C4-2B (cell line): ENCODE data around the gene SOX4.

Source experiments
- H3K27ac ChIP-seq: fragments of 450-650 bp; 2 replicates; pipeline ENCODE4 v1.5.1; 2017
- CTCF ChIP-seq: fragments of 450-650 bp; conservative IDR thresholded peaks from 2 replicates; pipeline ENCODE4 v1.5.1; 2017; ENCODE audit warnings: mild to moderate bottlenecking
- ZFX ChIP-seq: fragments of 450-650 bp; IDR thresholded peaks from 2 replicates; pipeline ENCODE4 v1.6.1; 2017

The SOX4 gene

DNA sequence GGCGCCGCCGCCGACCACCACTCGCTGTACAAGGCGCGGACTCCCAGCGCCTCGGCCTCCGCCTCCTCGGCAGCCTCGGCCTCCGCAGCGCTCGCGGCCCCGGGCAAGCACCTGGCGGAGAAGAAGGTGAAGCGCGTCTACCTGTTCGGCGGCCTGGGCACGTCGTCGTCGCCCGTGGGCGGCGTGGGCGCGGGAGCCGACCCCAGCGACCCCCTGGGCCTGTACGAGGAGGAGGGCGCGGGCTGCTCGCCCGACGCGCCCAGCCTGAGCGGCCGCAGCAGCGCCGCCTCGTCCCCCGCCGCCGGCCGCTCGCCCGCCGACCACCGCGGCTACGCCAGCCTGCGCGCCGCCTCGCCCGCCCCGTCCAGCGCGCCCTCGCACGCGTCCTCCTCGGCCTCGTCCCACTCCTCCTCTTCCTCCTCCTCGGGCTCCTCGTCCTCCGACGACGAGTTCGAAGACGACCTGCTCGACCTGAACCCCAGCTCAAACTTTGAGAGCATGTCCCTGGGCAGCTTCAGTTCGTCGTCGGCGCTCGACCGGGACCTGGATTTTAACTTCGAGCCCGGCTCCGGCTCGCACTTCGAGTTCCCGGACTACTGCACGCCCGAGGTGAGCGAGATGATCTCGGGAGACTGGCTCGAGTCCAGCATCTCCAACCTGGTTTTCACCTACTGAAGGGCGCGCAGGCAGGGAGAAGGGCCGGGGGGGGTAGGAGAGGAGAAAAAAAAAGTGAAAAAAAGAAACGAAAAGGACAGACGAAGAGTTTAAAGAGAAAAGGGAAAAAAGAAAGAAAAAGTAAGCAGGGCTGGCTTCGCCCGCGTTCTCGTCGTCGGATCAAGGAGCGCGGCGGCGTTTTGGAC, 2.0 kb downstream of the SOX4 start:
- TF ChIP-seq ZFX (peak; percentile 83), CTCF (peak; percentile 38)
- H3K27ac ChIP-seq = peak overlapping the region; percentile 99

DNA sequence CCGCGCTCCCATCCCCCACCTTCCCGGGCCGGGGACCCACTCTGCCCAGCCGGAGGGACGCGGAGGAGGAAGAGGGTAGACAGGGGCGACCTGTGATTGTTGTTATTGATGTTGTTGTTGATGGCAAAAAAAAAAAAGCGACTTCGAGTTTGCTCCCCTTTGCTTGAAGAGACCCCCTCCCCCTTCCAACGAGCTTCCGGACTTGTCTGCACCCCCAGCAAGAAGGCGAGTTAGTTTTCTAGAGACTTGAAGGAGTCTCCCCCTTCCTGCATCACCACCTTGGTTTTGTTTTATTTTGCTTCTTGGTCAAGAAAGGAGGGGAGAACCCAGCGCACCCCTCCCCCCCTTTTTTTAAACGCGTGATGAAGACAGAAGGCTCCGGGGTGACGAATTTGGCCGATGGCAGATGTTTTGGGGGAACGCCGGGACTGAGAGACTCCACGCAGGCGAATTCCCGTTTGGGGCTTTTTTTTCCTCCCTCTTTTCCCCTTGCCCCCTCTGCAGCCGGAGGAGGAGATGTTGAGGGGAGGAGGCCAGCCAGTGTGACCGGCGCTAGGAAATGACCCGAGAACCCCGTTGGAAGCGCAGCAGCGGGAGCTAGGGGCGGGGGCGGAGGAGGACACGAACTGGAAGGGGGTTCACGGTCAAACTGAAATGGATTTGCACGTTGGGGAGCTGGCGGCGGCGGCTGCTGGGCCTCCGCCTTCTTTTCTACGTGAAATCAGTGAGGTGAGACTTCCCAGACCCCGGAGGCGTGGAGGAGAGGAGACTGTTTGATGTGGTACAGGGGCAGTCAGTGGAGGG, 2.8 kb downstream of the SOX4 start:
- H3K27ac ChIP-seq = peak overlapping the region; percentile 99

DNA sequence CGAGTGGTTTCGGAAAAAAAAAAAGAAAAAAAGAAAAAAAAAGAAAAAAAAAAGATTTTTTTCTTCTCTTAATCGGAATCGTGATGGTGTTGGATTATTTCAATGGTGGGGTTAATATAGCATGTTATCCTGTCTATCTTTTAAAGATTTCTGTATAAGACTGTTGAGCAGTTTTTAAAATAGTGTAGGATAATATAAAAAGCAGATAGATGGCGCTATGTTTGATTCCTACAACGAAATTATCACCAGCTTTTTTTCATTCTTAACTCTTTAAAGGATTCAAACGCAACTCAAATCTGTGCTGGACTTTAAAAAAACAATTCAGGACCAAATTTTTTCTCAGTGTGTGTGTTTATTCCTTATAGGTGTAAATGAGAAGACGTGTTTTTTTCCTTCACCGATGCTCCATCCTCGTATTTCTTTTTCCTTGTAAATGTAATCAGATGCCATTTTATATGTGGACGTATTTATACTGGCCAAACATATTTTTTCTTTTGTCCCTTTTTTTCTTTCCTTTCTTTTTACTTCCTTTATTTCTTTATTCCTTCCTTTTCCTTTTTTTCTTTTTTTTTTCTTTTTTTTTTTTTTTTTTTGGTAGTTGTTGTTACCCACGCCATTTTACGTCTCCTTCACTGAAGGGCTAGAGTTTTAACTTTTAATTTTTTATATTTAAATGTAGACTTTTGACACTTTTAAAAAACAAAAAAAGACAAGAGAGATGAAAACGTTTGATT, 3.6 kb downstream of the SOX4 start:
- H3K27ac ChIP-seq = peak overlapping the region; percentile 99
- TF ChIP-seq CTCF = peak; percentile 77
- no peak for TF ChIP-seq ZFX

More for the DNA sequence above, 2.8 kb downstream of the SOX4 start:
- TF ChIP-seq ZFX (no peak), CTCF (no peak)

- H3K27ac ChIP-seq = no peak overlapping the region
These were observed 4.5 kb downstream of the SOX4 start for GRCh38 chr6:21597801-21598673.

DNA sequence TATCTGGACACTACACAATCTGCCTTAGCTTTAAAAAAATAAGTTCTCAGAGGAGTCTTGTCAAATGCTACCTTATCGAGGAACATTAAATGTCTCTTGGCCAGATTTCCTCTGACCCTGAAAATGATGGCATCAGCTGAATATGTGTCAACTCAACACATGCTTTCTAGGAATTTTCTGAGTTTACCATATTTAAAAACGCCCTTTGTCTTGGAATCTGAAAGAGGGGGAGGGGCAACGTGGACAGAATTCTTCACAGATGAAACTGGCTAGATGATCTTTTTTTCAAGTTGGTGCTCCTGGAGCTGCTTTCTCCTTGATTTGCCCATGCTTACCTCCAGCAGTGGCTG, 5.1 kb downstream of the SOX4 start:
- no peak for TF ChIP-seq CTCF
- TF ChIP-seq ZFX = no peak
- H3K27ac ChIP-seq = no peak overlapping the region

More at GRCh38 chr6:21597801-21598673, 4.5 kb downstream of the SOX4 start:
- TF ChIP-seq ZFX = no peak
- TF ChIP-seq CTCF = no peak

GRCh38 chr6:21599051-21599696, 5.6 kb downstream of the SOX4 start:
- no peak overlapping the region for H3K27ac ChIP-seq
- no peak for TF ChIP-seq ZFX
- TF ChIP-seq CTCF = no peak
